HepG2 (cell line): Measurements from ENCODE around the gene PAN2. TPM values are rescaled to one million over a fixed set of nuclear protein-coding genes. Genes with fewer than 3 reads are reported as not detected.

Source experiments
- KAT8 ChIP-seq: IDR thresholded peaks from 2 replicates; pipeline ENCODE4 v1.6.1; 2016; ENCODE audit warnings: missing genetic modification reagents, missing compliant biosample characterization
- NFIC ChIP-seq: IDR thresholded peaks from 2 replicates; pipeline ENCODE4 v1.6.1; 2012; ENCODE audit warnings: mild to moderate bottlenecking, low read length, inconsistent platforms
- PHF5A ChIP-seq: IDR thresholded peaks from one replicate; pipeline ENCODE4 v1.6.1; 2018; ENCODE audit warnings: low read depth, missing genetic modification reagents; ENCODE audit not compliant: unreplicated experiment
- POGZ ChIP-seq: sonication (generic); formaldehyde crosslinking; IDR thresholded peaks from 2 replicates; pipeline ENCODE4 v1.4.0; 2020; ENCODE audit warnings: mild to moderate bottlenecking, missing genetic modification reagents
- PRPF4 ChIP-seq: fragments of 200-400 bp; formaldehyde crosslinking; IDR thresholded peaks from 2 replicates; pipeline ENCODE4 v1.6.1; 2016; ENCODE audit warnings: low read length, low read depth; ENCODE audit not compliant: poor library complexity, severe bottlenecking
- RARG ChIP-seq: sonication (generic); formaldehyde crosslinking; IDR thresholded peaks from 2 replicates; pipeline ENCODE4 v1.4.0; 2020; ENCODE audit warnings: low read depth, mild to moderate bottlenecking, missing genetic modification reagents
- SP2 ChIP-seq: sonication (generic); formaldehyde crosslinking; IDR thresholded peaks from 2 replicates; pipeline ENCODE4 v1.5.1; 2020; ENCODE audit warnings: mild to moderate bottlenecking, missing genetic modification reagents
- ZNF124 ChIP-seq: sonication (generic); formaldehyde crosslinking; IDR thresholded peaks from 2 replicates; pipeline ENCODE4 v1.4.0; 2020; ENCODE audit warnings: missing genetic modification reagents
- ZNF24 ChIP-seq: fragments of 450-650 bp; IDR thresholded peaks from 2 replicates; pipeline ENCODE4 v1.6.1; 2017; ENCODE audit warnings: antibody characterized with exemption, mild to moderate bottlenecking
- polyA plus RNA-seq, 8 experiments: library from polyadenylated mRNA; depleted of rRNA in 3 of 8; stranded (reverse) in 7 of 8; unstranded in 1 of 8; fragments of >200 nt; fragmentation: Illumina TruSeq in 4 of 8; extraction: Trizol in 4 of 8; gene quantifications; 2 replicates each; pipeline versions ENCODE4 v1.2.1 to v1.2.3, GENCODE V29; 2011 to 2016; ENCODE audit warnings: low read depth in 4 of 8, missing spikeins in 1 of 8, mixed read lengths in 1 of 8; ENCODE audit not compliant: insufficient read depth in 1 of 8
- total RNA-seq, 5 experiments: library from RNA; depleted of rRNA; stranded (reverse); fragments of >200 nt; fragmentation: Illumina TruSeq; extraction: Trizol; gene quantifications; 2 replicates each; pipeline ENCODE4 v1.2.3, GENCODE V29; 2016; ENCODE audit warnings: low read depth in 1 of 5
- TF ChIP-seq, protein P1 (sequence below): sonication (generic); formaldehyde crosslinking; IDR thresholded peaks from 2 replicates; pipeline ENCODE4 v1.5.1; 2020; ENCODE audit warnings: missing genetic modification reagents, mild to moderate bottlenecking, borderline replicate concordance
- TF ChIP-seq, protein P2 (sequence below): sonication (generic); formaldehyde crosslinking; IDR thresholded peaks from 2 replicates; pipeline ENCODE4 v1.8.1; 2023; ENCODE audit warnings: mild to moderate bottlenecking, missing genetic modification reagents
- TF ChIP-seq, protein P3 (sequence below): sonication (generic); formaldehyde crosslinking; IDR thresholded peaks from 2 replicates; pipeline ENCODE4 v1.8.0; 2022; ENCODE audit warnings: missing genetic modification reagents, mild to moderate bottlenecking, moderate library complexity, borderline replicate concordance
- TF ChIP-seq, protein P4 (sequence below): IDR thresholded peaks from 2 replicates; pipeline ENCODE4 v1.6.1; 2016
- TF ChIP-seq, protein P5 (sequence below): IDR thresholded peaks from 2 replicates; pipeline ENCODE4 v1.6.1; 2016; ENCODE audit warnings: missing genetic modification reagents, missing compliant biosample characterization
- TF ChIP-seq, protein P6 (sequence below): sonication (generic); formaldehyde crosslinking; IDR thresholded peaks from 2 replicates; pipeline ENCODE4 v1.4.0; 2020; ENCODE audit warnings: mild to moderate bottlenecking, missing genetic modification reagents

PAN2 gene
- total and polyA plus RNA-seq, 2 of the 13 experiments (the other 11 are each of a cell fraction or from before 2014, with no cell fraction given), result 27.2 to 61.1 TPM

DNA sequence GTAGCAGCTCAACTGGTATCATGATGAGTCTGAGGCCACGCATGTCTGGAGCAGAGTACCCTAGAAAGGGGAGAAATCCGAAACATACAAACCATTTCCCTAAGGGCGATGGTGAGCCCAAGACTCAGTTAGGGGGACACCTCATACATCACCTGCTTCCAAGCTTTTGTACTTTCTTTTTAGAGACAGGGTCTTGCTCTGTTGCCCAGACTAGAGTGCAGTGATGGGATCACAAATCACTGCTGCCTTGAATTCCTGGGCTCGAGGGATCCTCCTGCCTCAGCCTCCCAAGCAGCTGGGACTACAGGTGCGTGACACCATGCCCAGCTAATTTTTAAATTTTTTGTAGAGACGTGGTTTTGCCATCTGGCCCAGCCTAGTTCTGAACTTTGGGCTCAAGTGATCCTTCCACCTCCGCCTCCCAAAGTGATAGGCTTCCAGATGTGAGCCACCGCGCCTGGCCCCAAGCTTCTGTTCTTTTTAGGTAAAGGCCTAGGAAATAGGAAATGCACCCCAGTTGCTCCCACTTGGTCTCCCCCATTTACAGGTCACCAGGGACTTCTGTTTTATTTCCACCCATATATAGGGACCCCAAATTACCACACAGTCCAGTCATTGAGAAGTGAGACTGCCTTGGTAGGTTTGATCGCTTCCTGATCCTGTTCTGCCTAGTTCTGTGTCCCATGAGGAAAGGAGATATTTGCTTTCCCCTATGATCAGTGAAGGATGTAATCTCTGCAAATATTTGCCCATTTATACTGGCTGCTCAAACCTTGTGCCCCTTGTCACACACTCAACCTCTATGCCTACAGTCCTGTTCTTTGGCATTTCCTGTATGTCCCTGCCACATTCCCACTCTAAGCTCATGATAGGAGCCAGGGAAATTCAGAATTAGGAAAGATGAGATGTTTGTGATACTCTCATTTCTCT, 28.6 kb upstream of the PAN2 start, which contains the start of gene APOF (continued):
- TF ChIP-seq, protein P1, sequence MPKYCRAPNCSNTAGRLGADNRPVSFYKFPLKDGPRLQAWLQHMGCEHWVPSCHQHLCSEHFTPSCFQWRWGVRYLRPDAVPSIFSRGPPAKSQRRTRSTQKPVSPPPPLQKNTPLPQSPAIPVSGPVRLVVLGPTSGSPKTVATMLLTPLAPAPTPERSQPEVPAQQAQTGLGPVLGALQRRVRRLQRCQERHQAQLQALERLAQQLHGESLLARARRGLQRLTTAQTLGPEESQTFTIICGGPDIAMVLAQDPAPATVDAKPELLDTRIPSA (CRISPR knock-in tag), result no peak
- TF ChIP-seq, protein P2, sequence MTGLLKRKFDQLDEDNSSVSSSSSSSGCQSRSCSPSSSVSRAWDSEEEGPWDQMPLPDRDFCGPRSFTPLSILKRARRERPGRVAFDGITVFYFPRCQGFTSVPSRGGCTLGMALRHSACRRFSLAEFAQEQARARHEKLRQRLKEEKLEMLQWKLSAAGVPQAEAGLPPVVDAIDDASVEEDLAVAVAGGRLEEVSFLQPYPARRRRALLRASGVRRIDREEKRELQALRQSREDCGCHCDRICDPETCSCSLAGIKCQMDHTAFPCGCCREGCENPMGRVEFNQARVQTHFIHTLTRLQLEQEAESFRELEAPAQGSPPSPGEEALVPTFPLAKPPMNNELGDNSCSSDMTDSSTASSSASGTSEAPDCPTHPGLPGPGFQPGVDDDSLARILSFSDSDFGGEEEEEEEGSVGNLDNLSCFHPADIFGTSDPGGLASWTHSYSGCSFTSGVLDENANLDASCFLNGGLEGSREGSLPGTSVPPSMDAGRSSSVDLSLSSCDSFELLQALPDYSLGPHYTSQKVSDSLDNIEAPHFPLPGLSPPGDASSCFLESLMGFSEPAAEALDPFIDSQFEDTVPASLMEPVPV, result 0 out of 2 replicates have a peak, but pooled peaks have one; percentile 63
- TF ChIP-seq NFIC (peak; percentile 51; the same call in 1 of the 2 replicates), POGZ (CRISPR knock-in tag) (no peak), PRPF4 (no peak), ZNF124 (CRISPR knock-in tag) (peak; percentile 56; the same call in 1 of the 2 replicates), SP2 (no peak), KAT8 (CRISPR knock-in tag) (0 out of 2 replicates have a peak, but pooled peaks have one; percentile 43), PHF5A (CRISPR knock-in tag) (peak; percentile 39), RARG (CRISPR knock-in tag) (no peak), ZNF24 (no peak)
- TF ChIP-seq, protein P3, sequence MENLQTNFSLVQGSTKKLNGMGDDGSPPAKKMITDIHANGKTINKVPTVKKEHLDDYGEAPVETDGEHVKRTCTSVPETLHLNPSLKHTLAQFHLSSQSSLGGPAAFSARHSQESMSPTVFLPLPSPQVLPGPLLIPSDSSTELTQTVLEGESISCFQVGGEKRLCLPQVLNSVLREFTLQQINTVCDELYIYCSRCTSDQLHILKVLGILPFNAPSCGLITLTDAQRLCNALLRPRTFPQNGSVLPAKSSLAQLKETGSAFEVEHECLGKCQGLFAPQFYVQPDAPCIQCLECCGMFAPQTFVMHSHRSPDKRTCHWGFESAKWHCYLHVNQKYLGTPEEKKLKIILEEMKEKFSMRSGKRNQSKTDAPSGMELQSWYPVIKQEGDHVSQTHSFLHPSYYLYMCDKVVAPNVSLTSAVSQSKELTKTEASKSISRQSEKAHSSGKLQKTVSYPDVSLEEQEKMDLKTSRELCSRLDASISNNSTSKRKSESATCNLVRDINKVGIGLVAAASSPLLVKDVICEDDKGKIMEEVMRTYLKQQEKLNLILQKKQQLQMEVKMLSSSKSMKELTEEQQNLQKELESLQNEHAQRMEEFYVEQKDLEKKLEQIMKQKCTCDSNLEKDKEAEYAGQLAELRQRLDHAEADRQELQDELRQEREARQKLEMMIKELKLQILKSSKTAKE (CRISPR knock-in tag), result peak; percentile 44; the same call in 1 of the 2 replicates
- TF ChIP-seq, protein P4, sequence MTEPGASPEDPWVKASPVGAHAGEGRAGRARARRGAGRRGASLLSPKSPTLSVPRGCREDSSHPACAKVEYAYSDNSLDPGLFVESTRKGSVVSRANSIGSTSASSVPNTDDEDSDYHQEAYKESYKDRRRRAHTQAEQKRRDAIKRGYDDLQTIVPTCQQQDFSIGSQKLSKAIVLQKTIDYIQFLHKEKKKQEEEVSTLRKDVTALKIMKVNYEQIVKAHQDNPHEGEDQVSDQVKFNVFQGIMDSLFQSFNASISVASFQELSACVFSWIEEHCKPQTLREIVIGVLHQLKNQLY (CRISPR knock-in tag), result peak; percentile 20; the same call in 1 of the 2 replicates
- TF ChIP-seq, protein P5, sequence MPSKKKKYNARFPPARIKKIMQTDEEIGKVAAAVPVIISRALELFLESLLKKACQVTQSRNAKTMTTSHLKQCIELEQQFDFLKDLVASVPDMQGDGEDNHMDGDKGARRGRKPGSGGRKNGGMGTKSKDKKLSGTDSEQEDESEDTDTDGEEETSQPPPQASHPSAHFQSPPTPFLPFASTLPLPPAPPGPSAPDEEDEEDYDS, result peak; percentile 62; the same call in 1 of the 2 replicates
- TF ChIP-seq, protein P6, sequence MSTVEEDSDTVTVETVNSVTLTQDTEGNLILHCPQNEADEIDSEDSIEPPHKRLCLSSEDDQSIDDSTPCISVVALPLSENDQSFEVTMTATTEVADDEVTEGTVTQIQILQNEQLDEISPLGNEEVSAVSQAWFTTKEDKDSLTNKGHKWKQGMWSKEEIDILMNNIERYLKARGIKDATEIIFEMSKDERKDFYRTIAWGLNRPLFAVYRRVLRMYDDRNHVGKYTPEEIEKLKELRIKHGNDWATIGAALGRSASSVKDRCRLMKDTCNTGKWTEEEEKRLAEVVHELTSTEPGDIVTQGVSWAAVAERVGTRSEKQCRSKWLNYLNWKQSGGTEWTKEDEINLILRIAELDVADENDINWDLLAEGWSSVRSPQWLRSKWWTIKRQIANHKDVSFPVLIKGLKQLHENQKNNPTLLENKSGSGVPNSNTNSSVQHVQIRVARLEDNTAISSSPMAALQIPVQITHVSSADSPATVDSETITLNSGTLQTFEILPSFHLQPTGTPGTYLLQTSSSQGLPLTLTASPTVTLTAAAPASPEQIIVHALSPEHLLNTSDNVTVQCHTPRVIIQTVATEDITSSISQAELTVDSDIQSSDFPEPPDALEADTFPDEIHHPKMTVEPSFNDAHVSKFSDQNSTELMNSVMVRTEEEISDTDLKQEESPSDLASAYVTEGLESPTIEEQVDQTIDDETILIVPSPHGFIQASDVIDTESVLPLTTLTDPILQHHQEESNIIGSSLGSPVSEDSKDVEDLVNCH, result no peak
